ENCODE data around the gene RESF1. TPM values are rescaled to one million over a fixed set of nuclear protein-coding genes. Genes with fewer than 3 reads are reported as not detected.
A peak's percentile ranks its signal among the peaks of the same experiment; 100 is the strongest.
"Not testable (repeated sequence)": the region's sequence is repeated elsewhere in the genome, so short reads cannot be mapped to it uniquely, and the experiment has no call there.

Gene RESF1
- total and polyA plus RNA-seq, 2 of the 13 experiments (the other 11 are each of a cell fraction or from before 2014, with no cell fraction given), result 7.9 to 16.8 TPM

DNA sequence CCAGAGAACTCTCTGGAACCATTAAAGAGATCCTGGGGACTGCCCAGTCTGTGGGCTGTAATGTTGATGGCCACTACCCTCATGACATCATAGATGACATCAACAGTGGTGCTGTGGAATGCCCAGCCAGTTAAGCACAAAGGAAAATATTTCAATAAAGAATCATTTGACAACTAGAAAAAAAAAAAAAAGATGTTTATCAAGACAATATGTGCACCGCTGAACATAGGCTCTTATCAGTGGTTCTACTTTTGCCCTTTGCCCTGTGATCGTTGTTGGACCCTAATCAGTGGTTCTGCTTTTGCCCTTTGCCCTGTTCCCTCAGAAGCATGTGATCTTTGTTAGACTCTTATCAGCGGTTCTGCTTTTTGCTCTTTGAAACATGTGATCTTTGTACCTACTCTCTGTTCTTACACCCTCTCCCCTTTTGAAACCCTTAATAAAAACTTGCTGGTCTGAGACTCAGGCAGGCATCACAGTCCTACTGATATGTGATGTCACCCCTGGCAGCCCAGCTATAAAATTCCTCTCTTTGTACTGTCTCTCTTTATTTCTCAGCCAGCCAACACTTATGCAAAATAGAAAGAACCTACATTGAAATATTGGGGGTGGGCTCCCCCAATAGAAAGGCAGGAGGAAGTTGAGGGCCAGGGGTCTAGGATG, 10.4 kb upstream of the RESF1 start (continued):
- TF ChIP-seq, protein P1, sequence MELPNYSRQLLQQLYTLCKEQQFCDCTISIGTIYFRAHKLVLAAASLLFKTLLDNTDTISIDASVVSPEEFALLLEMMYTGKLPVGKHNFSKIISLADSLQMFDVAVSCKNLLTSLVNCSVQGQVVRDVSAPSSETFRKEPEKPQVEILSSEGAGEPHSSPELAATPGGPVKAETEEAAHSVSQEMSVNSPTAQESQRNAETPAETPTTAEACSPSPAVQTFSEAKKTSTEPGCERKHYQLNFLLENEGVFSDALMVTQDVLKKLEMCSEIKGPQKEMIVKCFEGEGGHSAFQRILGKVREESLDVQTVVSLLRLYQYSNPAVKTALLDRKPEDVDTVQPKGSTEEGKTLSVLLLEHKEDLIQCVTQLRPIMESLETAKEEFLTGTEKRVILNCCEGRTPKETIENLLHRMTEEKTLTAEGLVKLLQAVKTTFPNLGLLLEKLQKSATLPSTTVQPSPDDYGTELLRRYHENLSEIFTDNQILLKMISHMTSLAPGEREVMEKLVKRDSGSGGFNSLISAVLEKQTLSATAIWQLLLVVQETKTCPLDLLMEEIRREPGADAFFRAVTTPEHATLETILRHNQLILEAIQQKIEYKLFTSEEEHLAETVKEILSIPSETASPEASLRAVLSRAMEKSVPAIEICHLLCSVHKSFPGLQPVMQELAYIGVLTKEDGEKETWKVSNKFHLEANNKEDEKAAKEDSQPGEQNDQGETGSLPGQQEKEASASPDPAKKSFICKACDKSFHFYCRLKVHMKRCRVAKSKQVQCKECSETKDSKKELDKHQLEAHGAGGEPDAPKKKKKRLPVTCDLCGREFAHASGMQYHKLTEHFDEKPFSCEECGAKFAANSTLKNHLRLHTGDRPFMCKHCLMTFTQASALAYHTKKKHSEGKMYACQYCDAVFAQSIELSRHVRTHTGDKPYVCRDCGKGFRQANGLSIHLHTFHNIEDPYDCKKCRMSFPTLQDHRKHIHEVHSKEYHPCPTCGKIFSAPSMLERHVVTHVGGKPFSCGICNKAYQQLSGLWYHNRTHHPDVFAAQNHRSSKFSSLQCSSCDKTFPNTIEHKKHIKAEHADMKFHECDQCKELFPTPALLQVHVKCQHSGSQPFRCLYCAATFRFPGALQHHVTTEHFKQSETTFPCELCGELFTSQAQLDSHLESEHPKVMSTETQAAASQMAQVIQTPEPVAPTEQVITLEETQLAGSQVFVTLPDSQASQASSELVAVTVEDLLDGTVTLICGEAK (IDR thresholded peaks at IDR 0.05), result peak; percentile 95
- TF ChIP-seq, protein P1 (CRISPR knock-in tag; IDR thresholded peaks at IDR 0.05), result peak; percentile 97
- TF ChIP-seq, protein P2, sequence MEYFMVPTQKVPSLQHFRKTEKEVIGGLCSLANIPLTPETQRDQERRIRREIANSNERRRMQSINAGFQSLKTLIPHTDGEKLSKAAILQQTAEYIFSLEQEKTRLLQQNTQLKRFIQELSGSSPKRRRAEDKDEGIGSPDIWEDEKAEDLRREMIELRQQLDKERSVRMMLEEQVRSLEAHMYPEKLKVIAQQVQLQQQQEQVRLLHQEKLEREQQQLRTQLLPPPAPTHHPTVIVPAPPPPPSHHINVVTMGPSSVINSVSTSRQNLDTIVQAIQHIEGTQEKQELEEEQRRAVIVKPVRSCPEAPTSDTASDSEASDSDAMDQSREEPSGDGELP (IDR thresholded peaks at IDR 0.05; ENCODE audit: borderline replicate concordance, low read depth), result 0 out of 2 replicates have a peak, but pooled peaks have one; percentile 12
- TF ChIP-seq HMGXB3 (CRISPR knock-in tag; IDR thresholded peaks at IDR 0.05; ENCODE audit: borderline replicate concordance) (0 out of 2 replicates have a peak, but pooled peaks have one; percentile 34), ASH2L (IDR thresholded peaks at IDR 0.05; ENCODE audit: insufficient read length, low read depth, low read length) (peak; percentile 60), FOXO1 (CRISPR knock-in tag; IDR thresholded peaks at IDR 0.05) (peak; percentile 72), ZNF503 (CRISPR knock-in tag; IDR thresholded peaks at IDR 0.05) (peak; percentile 87), FOXA3 (CRISPR knock-in tag; IDR thresholded peaks at IDR 0.05) (peak; percentile 78; the same call in 1 of the 2 replicates), SOX6 (CRISPR knock-in tag; IDR thresholded peaks at IDR 0.05) (peak; percentile 95), TRIM24 (CRISPR knock-in tag; IDR thresholded peaks at IDR 0.05) (peak; percentile 98)
- TF ChIP-seq SOX6 (IDR thresholded peaks at IDR 0.05), result not testable (repeated sequence)
